GM23338 (cell line): Measurements from ENCODE around the gene F11R. TPM values are rescaled to one million over a fixed set of nuclear protein-coding genes. Genes with fewer than 3 reads are reported as not detected.

Experiments
- ATAC-seq: fragments of 200-7000 bp; cut with Tn5 transposase; 3 replicates; pipeline ENCODE4 v1.9.1; 2020
- DNase-seq: peaks from one replicate; pipeline ENCODE4 v3.0.0-alpha.2; 2015; ENCODE audit warnings: low spot score
- H2AFZ ChIP-seq: fragments of 200-600 bp; sonication (generic); 2 replicates; pipeline ENCODE4 v1.8.0; 2016; ENCODE audit warnings: antibody characterized with exemption, mild to moderate bottlenecking, moderate library complexity
- H3F3A ChIP-seq: fragments of 200-600 bp; sonication (generic); replicated peaks from 2 replicates; pipeline ENCODE4 v1.8.0; 2017; ENCODE audit warnings: antibody characterized with exemption, mixed run types, low read depth
- H3K27ac ChIP-seq: fragments of 200-600 bp; sonication (generic); 2 replicates; pipeline ENCODE4 v1.6.1; 2016; ENCODE audit warnings: low read depth
- H3K27me3 ChIP-seq: fragments of 200-600 bp; sonication (generic); 2 replicates; pipeline ENCODE4 v1.8.0; 2016; ENCODE audit warnings: mild to moderate bottlenecking, mixed run types, moderate library complexity; ENCODE audit not compliant: insufficient read depth
- H3K36me3 ChIP-seq: fragments of 200-600 bp; sonication (generic); 2 replicates; pipeline ENCODE4 v1.8.0; 2016; ENCODE audit warnings: mild to moderate bottlenecking; ENCODE audit not compliant: insufficient read depth
- H3K4me1 ChIP-seq: fragments of 200-600 bp; sonication (generic); 2 replicates; pipeline ENCODE4 v1.8.0; 2016; ENCODE audit warnings: mild to moderate bottlenecking, moderate library complexity; ENCODE audit not compliant: insufficient read depth
- H3K4me2 ChIP-seq: fragments of 200-600 bp; sonication (generic); 2 replicates; pipeline ENCODE4 v1.7.1; 2017; ENCODE audit warnings: mixed run types
- H3K4me3 ChIP-seq: fragments of 200-600 bp; sonication (generic); 2 replicates; pipeline ENCODE4 v1.6.1; 2016; ENCODE audit warnings: mixed run types
- H3K79me2 ChIP-seq: fragments of 200-600 bp; sonication (generic); replicated peaks from 2 replicates; pipeline ENCODE4 v1.8.0; 2017; ENCODE audit warnings: mild to moderate bottlenecking; ENCODE audit not compliant: insufficient read depth
- H3K9me2 ChIP-seq: fragments of 200-600 bp; sonication (generic); 2 replicates; pipeline ENCODE4 v1.8.0; 2017; ENCODE audit not compliant: insufficient read depth
- H4K20me1 ChIP-seq: fragments of 200-600 bp; sonication (generic); replicated peaks from 2 replicates; pipeline ENCODE4 v1.8.0; 2017; ENCODE audit warnings: mild to moderate bottlenecking; ENCODE audit not compliant: insufficient read depth
- H3K27ac Mint-ChIP-seq: 2 replicates; pipeline ENCODE4 v1.8.0; 2020; ENCODE audit warnings: inconsistent platforms, mild to moderate bottlenecking, moderate library complexity, mixed read lengths
- H3K27me3 Mint-ChIP-seq: 3 replicates; pipeline ENCODE4 v1.8.0; 2022; ENCODE audit warnings: low read depth, mild to moderate bottlenecking, moderate library complexity, mixed read lengths, inconsistent platforms; ENCODE audit not compliant: insufficient read depth, poor library complexity
- H3K36me3 Mint-ChIP-seq: 3 replicates; pipeline ENCODE4 v1.8.0; 2021; ENCODE audit warnings: low read depth, mild to moderate bottlenecking, inconsistent platforms, moderate library complexity, mixed read lengths
- H3K4me1 Mint-ChIP-seq: 3 replicates; pipeline ENCODE4 v1.8.0; 2020; ENCODE audit warnings: mild to moderate bottlenecking, inconsistent platforms, mixed read lengths
- H3K4me3 Mint-ChIP-seq: 3 replicates; pipeline ENCODE4 v1.8.0; 2021; ENCODE audit warnings: moderate library complexity, mild to moderate bottlenecking, inconsistent platforms, mixed read lengths
- H3K9me3 Mint-ChIP-seq: 3 replicates; pipeline ENCODE4 v1.8.0; 2020; ENCODE audit warnings: moderate library complexity, mild to moderate bottlenecking, inconsistent platforms, mixed read lengths
- CREB1 ChIP-seq: fragments of 250-450 bp; sonication (Bioruptor Pico); IDR thresholded peaks from 2 replicates; pipeline ENCODE4 v1.5.0; 2020; ENCODE audit warnings: low read depth, mild to moderate bottlenecking, moderate library complexity
- ETS1 ChIP-seq: IDR thresholded peaks from 2 replicates; pipeline ENCODE4 v1.6.1; 2016; ENCODE audit warnings: antibody characterized with exemption
- EZH2 ChIP-seq: fragments of 200-600 bp; sonication (generic); IDR thresholded peaks from one replicate; pipeline ENCODE4 v1.8.0; 2017; ENCODE audit warnings: antibody characterized with exemption, mild to moderate bottlenecking, low read depth; ENCODE audit not compliant: unreplicated experiment
- EZH2phosphoT487 ChIP-seq: fragments of 200-600 bp; sonication (generic); IDR thresholded peaks from one replicate; pipeline ENCODE4 v1.8.1; 2018; ENCODE audit warnings: antibody characterized with exemption; ENCODE audit not compliant: unreplicated experiment
- JUNB ChIP-seq: IDR thresholded peaks from one replicate; pipeline ENCODE4 v1.6.1; 2016; ENCODE audit warnings: antibody characterized with exemption; ENCODE audit not compliant: unreplicated experiment
- NANOG ChIP-seq: IDR thresholded peaks from 2 replicates; pipeline ENCODE4 v1.6.1; 2016; ENCODE audit warnings: antibody characterized with exemption, borderline replicate concordance
- POLR2AphosphoS5 ChIP-seq: IDR thresholded peaks from 2 replicates; pipeline ENCODE4 v1.6.1; 2016; ENCODE audit warnings: antibody characterized with exemption, low read depth
- STAT1 ChIP-seq: IDR thresholded peaks from one replicate; pipeline ENCODE4 v1.6.1; 2016; ENCODE audit warnings: antibody characterized with exemption; ENCODE audit not compliant: unreplicated experiment
- ZNF114 ChIP-seq: fragments of 250-450 bp; sonication (Bioruptor Pico); IDR thresholded peaks from 2 replicates; pipeline ENCODE4 v1.5.0; 2020; ENCODE audit warnings: mild to moderate bottlenecking, moderate library complexity
- ZNF331 ChIP-seq: fragments of 250-450 bp; sonication (Bioruptor Pico); IDR thresholded peaks from 2 replicates; pipeline ENCODE4 v1.5.0; 2020; ENCODE audit warnings: low read depth, mild to moderate bottlenecking, moderate library complexity
- ZNF462 ChIP-seq: fragments of 250-450 bp; sonication (Bioruptor Pico); IDR thresholded peaks from 2 replicates; pipeline ENCODE4 v1.5.0; 2020; ENCODE audit warnings: mild to moderate bottlenecking, moderate library complexity
- polyA plus RNA-seq: library from polyadenylated mRNA; unstranded; fragments of >200 nt; fragmentation: Nextera tagmentation; extraction: Ambion mirVana; gene quantifications from 2 replicates; pipeline ENCODE4 v1.2.1, GENCODE V29; 2016
- total RNA-seq: library from RNA; depleted of rRNA; stranded (reverse); fragments of >200 nt; shearing (Covaris generic); gene quantifications from 2 replicates; pipeline ENCODE4 v1.2.3, GENCODE V29; 2014
- TF ChIP-seq, protein P1 (sequence below), 2 experiments: fragments of 200-600 bp in 1 of 2; sonication (generic) in 1 of 2; conservative IDR thresholded peaks; 2 replicates each; pipeline versions ENCODE4 v1.5.1 to v1.6.1; 2016 to 2017; ENCODE audit warnings: antibody characterized with exemption in 2 of 2, low read depth in 2 of 2, mild to moderate bottlenecking in 2 of 2, moderate library complexity in 1 of 2
- TF ChIP-seq, protein P2 (sequence below): IDR thresholded peaks from one replicate; pipeline ENCODE4 v1.6.1; 2018; ENCODE audit warnings: antibody characterized with exemption; ENCODE audit not compliant: unreplicated experiment

F11R gene
- total and polyA plus RNA-seq, 2 experiments from 2014 or later = 51.0 to 169 TPM

DNA sequence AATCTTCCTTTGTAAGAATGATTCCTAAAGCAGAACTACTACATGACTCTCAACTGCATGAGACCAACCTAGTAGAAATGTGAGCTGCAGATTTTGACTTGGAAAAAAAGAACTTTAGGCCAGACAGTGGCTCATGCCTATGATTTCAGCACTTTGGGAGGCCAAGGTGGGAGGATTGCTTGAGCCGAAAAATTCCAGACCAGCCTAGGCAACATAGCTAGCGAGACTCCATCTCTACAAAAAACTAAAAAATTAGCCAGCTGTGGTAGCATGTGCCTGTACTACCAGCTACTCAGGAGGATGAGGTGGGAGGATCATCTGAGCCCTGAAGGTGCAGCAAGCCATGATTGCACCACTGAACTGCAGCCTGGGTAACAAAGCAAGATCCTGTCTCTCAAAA lies 41.7 kb downstream of the F11R start:
- peaks cover 14% of the 10 kb centered on the region; the same call in 2 of the 3 replicates for H3K9me3 Mint-ChIP-seq
- H3K9me2 ChIP-seq = no peaks in the 10 kb centered on the region
- H3F3A ChIP-seq = peaks cover 9% of the 10 kb centered on the region; the same call in 1 of the 2 replicates
- H3K27ac ChIP-seq = no peak overlapping the region
- no peak overlapping the region for H3K4me3 Mint-ChIP-seq
- DNase-seq = no peak
- H3K27me3 Mint-ChIP-seq = peaks cover 13% of the 10 kb centered on the region
- no peaks in the 10 kb centered on the region for H3K36me3 ChIP-seq
- no peak for ATAC-seq
- no peaks in the 10 kb centered on the region for H3K27me3 ChIP-seq
- no peak for TF ChIP-seq ETS1
- TF ChIP-seq, protein P1, sequence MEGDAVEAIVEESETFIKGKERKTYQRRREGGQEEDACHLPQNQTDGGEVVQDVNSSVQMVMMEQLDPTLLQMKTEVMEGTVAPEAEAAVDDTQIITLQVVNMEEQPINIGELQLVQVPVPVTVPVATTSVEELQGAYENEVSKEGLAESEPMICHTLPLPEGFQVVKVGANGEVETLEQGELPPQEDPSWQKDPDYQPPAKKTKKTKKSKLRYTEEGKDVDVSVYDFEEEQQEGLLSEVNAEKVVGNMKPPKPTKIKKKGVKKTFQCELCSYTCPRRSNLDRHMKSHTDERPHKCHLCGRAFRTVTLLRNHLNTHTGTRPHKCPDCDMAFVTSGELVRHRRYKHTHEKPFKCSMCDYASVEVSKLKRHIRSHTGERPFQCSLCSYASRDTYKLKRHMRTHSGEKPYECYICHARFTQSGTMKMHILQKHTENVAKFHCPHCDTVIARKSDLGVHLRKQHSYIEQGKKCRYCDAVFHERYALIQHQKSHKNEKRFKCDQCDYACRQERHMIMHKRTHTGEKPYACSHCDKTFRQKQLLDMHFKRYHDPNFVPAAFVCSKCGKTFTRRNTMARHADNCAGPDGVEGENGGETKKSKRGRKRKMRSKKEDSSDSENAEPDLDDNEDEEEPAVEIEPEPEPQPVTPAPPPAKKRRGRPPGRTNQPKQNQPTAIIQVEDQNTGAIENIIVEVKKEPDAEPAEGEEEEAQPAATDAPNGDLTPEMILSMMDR (conservative IDR thresholded peaks at IDR 0.05; ENCODE audit: low read depth in 2 of 2) = no peak
- TF ChIP-seq ZNF114 (CRISPR knock-in tag) = no peak
- no peak for TF ChIP-seq ZNF462 (CRISPR knock-in tag)
- TF ChIP-seq CREB1 (CRISPR knock-in tag) = no peak
- no peak for TF ChIP-seq STAT1
- no peak for TF ChIP-seq JUNB
- TF ChIP-seq, protein P2, sequence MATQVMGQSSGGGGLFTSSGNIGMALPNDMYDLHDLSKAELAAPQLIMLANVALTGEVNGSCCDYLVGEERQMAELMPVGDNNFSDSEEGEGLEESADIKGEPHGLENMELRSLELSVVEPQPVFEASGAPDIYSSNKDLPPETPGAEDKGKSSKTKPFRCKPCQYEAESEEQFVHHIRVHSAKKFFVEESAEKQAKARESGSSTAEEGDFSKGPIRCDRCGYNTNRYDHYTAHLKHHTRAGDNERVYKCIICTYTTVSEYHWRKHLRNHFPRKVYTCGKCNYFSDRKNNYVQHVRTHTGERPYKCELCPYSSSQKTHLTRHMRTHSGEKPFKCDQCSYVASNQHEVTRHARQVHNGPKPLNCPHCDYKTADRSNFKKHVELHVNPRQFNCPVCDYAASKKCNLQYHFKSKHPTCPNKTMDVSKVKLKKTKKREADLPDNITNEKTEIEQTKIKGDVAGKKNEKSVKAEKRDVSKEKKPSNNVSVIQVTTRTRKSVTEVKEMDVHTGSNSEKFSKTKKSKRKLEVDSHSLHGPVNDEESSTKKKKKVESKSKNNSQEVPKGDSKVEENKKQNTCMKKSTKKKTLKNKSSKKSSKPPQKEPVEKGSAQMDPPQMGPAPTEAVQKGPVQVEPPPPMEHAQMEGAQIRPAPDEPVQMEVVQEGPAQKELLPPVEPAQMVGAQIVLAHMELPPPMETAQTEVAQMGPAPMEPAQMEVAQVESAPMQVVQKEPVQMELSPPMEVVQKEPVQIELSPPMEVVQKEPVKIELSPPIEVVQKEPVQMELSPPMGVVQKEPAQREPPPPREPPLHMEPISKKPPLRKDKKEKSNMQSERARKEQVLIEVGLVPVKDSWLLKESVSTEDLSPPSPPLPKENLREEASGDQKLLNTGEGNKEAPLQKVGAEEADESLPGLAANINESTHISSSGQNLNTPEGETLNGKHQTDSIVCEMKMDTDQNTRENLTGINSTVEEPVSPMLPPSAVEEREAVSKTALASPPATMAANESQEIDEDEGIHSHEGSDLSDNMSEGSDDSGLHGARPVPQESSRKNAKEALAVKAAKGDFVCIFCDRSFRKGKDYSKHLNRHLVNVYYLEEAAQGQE = no peak
- no peak for TF ChIP-seq NANOG
- no peak for TF ChIP-seq EZH2
- no peak for TF ChIP-seq POLR2AphosphoS5
- TF ChIP-seq ZNF331 = no peak
- TF ChIP-seq EZH2phosphoT487 = no peak
- H3K4me1 Mint-ChIP-seq = peaks cover 27% of the 10 kb centered on the region
- no peak overlapping the region for H3K27ac Mint-ChIP-seq
- no peaks in the 10 kb centered on the region for H4K20me1 ChIP-seq
- no peaks in the 10 kb centered on the region for H3K79me2 ChIP-seq
- H3K4me3 ChIP-seq = no peak overlapping the region
- peaks cover 6% of the 10 kb centered on the region; the same call in 2 of the 3 replicates for H3K36me3 Mint-ChIP-seq
- H2AFZ ChIP-seq = no peak overlapping the region
- H3K4me2 ChIP-seq = no peak overlapping the region
- H3K4me1 ChIP-seq = peaks cover 16% of the 10 kb centered on the region
